Choroid plexus epithelial cell (primary cell): ENCODE data around the gene CPA1.

Experiments
- DNase-seq: peaks from one replicate; pipeline ENCODE4 v3.0.0-alpha.2; 2010; ENCODE audit warnings: low read depth
- H3K4me3 ChIP-seq: 2 replicates; pipeline ENCODE4 v1.5.1; 2011; ENCODE audit warnings: low read depth, mild to moderate bottlenecking, control low read depth, low read length, moderate library complexity
- CTCF ChIP-seq: conservative IDR thresholded peaks from 2 replicates; pipeline ENCODE4 v1.5.1; 2011; ENCODE audit warnings: low read depth, mild to moderate bottlenecking, control low read depth, inconsistent platforms, low read length, moderate library complexity

The CPA1 gene

DNA sequence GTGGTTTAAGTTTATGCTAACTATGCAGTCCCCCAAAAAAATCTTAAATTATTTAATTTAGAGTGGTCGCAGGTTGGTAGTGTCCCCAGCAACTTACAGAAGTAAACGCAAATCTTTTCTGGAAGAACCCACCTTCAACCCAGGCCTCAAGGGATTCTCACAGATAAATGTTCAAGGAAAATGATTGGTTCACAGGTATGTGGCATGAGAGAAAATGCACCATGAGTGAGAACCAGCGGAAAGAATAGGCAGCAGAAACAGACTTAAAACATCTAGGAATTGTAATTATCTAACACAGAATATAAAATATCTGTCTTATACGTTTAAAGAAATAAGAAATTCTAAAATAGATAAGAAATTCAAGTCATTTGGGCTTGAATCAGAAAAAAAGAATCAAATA is 38.4 kb upstream of the CPA1 start:
- no peak for TF ChIP-seq CTCF
- H3K4me3 ChIP-seq, result no peak overlapping the region
- no peak for DNase-seq

GRCh38 chr7:130342701-130343380 is 37.5 kb upstream of the CPA1 start:
- no peak for DNase-seq

DNA sequence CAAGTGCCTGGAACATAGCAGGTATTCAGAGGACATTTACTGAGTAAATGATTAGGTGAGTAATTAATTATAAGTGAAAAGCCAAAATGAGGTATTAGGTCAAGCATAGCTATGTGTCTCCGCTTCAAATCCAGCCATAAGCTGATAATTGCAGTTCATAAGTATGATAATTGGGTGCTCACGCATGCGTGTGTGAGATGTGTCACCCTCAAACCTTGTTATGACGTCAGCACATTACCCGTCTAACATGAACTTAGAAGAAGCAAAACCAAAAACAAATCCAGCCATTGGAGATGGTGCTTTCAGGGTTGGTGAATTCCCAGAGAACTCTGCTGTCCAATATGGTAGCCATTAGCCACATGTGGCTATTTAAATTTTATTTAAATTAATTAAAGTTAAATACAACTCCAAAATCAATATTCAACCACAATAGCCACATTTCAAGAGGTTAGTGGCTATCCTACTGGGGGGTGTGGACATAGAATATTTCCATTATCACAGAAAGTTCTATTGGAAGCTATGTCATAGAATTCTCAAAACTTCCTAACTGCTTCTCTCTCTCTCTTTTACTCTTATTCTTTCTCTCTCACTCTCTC is 35.9 kb upstream of the CPA1 start, which contains the start of gene CPA5:
CPA5 (plus strand) TSS at position 546 of the 596 bp plus-strand sequence. CDS start 1,670 bp downstream, outside the sequence.
- TF ChIP-seq CTCF, result no peak
- no peak for DNase-seq
- peak within 1 kb of the TSS; percentile 6 for H3K4me3 ChIP-seq

More at GRCh38 chr7:130342701-130343380, 37.5 kb upstream of the CPA1 start:
- H3K4me3 ChIP-seq, result no peak overlapping the region
- TF ChIP-seq CTCF, result no peak

- peak; percentile 40 for DNase-seq
- no peak for TF ChIP-seq CTCF
- H3K4me3 ChIP-seq, result peak overlapping the region; percentile 6
Measured at GRCh38 chr7:130345136-130345535, 35.2 kb upstream of the CPA1 start.

DNA sequence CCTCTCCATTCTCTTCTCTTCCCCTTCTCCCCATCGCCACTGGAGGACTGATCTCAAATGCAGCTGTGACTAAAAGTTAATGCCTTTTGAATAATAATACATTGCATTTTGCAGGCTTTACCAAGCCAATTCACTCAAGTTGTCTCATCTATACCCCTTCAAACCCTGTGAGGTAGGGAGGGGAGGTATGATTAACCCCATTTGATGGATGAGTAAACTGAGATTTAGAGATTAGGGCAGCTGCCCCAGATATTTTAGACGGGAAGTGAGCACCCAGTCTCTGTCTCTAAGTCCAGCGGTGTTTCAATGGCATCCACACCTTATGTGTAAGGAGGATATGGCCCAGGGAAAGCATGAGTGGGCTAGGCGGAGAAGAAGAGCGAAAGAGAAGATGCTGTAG is 34.6 kb upstream of the CPA1 start:
- no peak overlapping the region for H3K4me3 ChIP-seq
- DNase-seq, result no peak
- TF ChIP-seq CTCF, result no peak

DNA sequence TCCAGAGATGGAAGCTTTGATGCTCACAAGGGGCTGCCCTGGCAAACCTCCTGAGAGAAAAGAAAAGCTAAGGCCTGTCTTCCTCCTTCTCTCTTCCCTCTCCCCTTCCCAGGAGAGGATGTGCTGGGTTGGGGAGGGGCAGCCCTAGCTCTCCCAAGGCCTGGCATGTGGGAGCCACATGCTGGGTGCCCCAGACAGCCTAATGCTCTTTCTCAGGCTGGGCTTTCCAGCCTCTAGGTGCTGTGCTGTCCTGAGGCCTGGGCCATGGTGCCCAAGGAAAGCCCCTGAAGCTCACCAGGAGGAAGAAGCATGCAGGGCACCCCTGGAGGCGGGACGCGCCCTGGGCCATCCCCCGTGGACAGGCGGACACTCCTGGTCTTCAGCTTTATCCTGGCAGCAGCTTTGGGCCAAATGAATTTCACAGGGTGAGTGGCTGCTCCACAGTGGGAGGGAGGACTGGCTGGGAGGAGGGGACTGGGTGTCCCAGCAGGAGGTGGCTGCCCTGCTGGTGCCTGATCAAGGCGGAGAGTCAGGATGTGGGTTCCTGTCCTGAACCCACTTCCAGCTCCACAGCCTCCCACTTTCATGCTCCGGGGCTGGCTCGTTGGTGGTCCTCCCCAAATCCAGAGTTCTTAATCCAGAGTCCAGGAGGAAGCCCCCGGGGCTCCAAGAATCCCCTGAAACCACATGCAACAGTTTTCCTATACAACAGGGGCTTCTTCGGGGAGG is 34.0 kb upstream of the CPA1 start:
- H3K4me3 ChIP-seq, result no peak overlapping the region
- no peak for DNase-seq
- no peak for TF ChIP-seq CTCF
